HG03342 (cell line): ENCODE results near the gene P3R3URF.

Source experiments
- ATAC-seq: cut with Tn5 transposase; IDR thresholded peaks from one replicate; pipeline ENCODE4 v1.9.1; 2021; ENCODE audit warnings: mild to moderate bottlenecking, moderate library complexity; ENCODE audit not compliant: unreplicated experiment

P3R3URF gene

GRCh38 chr1:46134660-46135331 lies 41.5 kb downstream of the P3R3URF start:
- ATAC-seq, result no peak

GRCh38 chr1:46133781-46134350 lies 42.4 kb downstream of the P3R3URF start:
- no peak for ATAC-seq

GRCh38 chr1:46133181-46133658 lies 43.1 kb downstream of the P3R3URF start:
- peak; percentile 41 for ATAC-seq

- ATAC-seq, result peak; percentile 87
Measured at GRCh38 chr1:46132529-46133180, 43.6 kb downstream of the P3R3URF start, which contains the start of gene PIK3R3. Gene PIK3R3 (minus strand): TSS chr1:46132629. CDS start chr1:46131952, 677 bp downstream.

DNA sequence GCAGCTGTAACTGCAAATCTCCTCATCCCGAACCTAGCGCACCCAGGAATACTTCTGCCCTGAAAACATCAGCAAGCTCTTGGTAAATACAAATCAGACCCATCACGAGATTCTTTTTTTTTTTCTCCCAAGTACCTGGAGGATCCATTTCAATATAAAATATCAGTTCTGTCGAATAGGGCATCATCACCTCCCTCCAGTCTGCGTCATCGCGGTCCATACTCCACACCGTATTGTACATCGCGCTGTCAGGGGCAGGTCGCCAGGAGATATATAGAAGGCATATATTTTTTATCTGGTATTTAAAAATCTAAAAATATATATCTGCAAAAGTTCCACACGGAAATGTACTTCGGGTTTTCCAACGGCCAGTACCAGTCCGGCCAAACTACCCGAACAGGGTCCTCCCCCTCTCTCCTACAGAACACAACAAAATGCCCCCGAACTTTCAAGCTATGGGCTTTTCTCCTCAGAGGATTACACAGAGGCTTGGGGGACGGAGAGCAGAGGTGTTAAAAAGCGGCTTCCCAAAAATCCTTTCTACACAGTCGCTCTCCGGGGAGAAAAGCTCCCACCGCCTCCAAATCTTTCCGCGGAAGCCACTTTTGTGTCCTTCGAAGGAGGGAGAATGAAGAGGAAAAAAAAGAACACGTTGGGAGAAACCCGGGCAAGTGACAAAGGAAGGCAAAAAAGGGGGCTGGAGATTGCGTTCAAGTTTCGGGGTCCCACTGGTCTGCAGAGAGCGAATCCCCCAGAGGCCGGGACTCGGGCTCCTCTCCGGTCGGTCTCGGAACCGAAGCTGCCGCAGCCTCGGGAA lies 44.4 kb downstream of the P3R3URF start:
- no peak for ATAC-seq

DNA sequence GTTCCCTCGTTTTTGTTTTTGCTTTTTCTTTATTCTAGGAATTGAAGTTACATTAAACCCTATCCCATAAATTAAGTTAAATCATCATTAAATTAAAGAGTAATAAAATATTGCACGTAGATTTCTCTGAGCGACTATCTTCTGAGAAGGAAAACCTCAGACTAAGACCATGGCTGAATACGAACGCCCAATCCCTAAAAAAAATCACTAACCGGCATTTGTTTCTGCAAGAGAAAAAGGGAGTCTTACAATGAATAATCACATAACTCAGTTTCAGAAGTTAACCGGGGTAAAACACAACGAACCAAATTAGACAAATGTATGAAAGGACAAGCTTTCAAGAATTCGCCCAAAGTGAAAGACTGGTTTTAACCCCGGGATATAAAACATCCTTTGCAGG lies 45.2 kb downstream of the P3R3URF start:
- no peak for ATAC-seq

DNA sequence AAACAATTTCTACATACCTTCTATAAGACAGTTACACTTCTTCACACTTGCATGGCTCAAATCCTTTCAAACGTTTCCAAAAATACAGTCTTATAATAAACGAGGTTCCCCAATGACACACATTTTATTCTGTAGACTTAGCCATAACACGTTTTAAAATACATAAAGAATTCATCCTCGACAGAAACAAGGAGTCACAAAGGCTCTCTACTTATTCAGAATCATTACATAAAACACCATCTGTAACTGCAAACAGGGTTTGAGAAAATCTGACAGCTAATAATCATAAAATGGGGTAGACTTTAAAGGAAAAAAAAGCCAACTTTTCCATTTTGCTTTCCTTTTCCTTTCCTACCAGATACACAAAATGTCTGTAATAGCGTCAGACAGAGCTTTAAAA lies 45.7 kb downstream of the P3R3URF start:
- no peak for ATAC-seq

GRCh38 chr1:46130121-46130520 lies 46.2 kb downstream of the P3R3URF start:
- no peak for ATAC-seq

- ATAC-seq, result no peak
Measured at GRCh38 chr1:46128344-46128743, 47.9 kb downstream of the P3R3URF start.
